SH-SY5Y (cell line): Measurements from ENCODE around the gene HSPB6.

Source experiments
- GATA2 ChIP-seq: IDR thresholded peaks from 2 replicates; pipeline ENCODE4 v1.6.1; 2011; ENCODE audit warnings: mild to moderate bottlenecking, low read depth, low read length
- GATA3 ChIP-seq: IDR thresholded peaks from 2 replicates; pipeline ENCODE4 v1.6.1; 2011; ENCODE audit warnings: low read depth, mild to moderate bottlenecking, low read length, moderate library complexity

Gene HSPB6, protein sequence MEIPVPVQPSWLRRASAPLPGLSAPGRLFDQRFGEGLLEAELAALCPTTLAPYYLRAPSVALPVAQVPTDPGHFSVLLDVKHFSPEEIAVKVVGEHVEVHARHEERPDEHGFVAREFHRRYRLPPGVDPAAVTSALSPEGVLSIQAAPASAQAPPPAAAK

DNA sequence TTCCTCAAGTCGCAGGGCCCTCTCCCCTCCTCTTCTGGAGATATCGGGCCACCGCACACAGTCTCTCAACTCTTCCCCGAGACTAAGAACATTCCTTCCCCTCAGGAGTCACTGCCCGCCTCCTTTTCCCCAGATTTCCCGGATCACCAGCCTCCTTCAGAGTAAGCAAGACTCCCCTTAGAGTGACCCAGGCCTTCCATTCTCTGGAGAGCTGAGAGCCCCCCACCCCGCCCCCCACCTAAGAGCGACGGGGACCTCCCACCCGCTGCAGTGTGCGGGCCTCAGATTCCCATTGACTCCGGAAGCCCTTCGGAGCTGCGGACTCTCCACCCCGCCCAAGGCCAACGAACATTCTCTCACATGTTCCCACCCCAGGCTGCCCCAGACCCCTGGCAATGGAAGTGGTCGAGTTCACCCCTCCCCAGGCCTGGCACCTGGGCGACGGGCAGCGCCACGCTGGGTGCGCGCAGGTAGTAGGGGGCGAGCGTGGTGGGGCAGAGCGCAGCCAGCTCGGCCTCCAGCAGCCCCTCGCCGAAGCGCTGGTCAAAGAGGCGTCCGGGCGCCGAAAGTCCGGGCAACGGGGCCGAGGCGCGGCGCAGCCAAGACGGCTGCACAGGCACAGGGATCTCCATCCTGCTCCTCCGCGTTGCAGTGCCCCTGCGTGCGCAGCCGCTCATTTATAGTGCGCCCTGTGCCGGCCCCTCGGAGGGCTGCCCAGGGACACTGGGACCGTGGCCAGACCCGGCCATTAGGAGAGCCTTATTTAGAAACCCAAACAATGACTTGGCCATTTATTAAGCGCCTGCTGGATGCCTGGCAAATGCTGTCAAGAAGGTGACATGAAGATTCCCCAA is at the start of gene HSPB6:
Gene HSPB6 (minus strand): TSS at position 653 of the 854 bp plus-strand sequence. CDS start 21 bp downstream, at position 632.
- TF ChIP-seq GATA3 (no peak), GATA2 (no peak)

DNA sequence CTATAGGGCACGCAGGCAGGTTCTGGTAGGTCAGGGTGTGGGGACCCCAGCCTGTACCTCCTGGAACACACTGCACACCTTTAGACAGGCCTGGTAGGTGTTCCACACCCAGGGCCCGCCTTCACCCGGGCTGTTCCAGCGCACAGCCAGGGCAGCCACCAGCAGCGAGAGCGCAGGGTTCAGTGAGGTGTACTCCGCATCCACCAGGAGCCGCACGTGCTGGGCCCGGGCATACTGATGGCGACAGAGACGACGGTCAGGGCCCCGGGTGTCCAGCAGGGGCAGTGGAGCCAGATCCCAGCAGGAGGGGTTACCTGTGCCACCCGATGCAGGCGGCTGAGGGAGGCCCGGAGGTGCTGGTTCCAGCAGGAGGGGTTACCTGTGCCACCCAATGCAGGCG is 49.8 kb upstream of the HSPB6 start:
- TF ChIP-seq GATA3 (no peak), GATA2 (no peak)

DNA sequence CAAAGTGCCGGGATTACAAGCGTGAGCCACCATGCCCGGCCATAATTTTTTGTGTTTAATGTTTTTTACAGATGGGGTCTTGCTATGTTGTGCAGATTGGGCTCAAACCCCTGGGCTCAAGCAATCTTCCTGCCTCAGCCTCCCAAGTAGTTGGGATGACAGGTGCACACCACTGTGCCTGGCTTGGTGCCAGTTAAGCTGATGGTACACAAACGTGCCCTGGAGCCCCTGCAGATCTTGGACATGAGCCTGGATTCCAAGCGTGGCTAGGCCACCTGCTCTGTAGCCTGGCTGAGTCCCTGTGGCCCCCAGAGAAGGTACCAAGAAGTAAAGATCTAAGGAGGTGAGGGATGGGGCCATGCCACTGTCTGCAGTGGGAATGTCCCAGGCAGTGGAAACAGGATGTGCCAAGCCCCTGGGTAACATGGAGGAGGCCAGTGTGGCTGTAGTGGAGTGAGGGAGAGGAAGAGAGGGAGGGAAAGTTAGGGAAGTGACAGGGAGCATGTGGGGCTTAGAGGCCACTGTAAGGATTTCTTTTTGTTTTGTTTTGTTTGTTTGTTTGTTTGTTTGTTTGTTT is 48.8 kb upstream of the HSPB6 start:
- TF ChIP-seq GATA2 (no peak), GATA3 (no peak)

- no peak for TF ChIP-seq GATA3
- TF ChIP-seq GATA2: no peak
Measured at GRCh38 chr19:35801828-35802227, 45.0 kb upstream of the HSPB6 start.

GRCh38 chr19:35797663-35798062 is 40.8 kb upstream of the HSPB6 start:
- TF ChIP-seq GATA3: no peak
- no peak for TF ChIP-seq GATA2

GRCh38 chr19:35796645-35797542 is 40.1 kb upstream of the HSPB6 start:
- TF ChIP-seq GATA3: no peak
- TF ChIP-seq GATA2: no peak

- TF ChIP-seq GATA2: no peak
- TF ChIP-seq GATA3: no peak
Measured at GRCh38 chr19:35793381-35794165, 36.7 kb upstream of the HSPB6 start.

DNA sequence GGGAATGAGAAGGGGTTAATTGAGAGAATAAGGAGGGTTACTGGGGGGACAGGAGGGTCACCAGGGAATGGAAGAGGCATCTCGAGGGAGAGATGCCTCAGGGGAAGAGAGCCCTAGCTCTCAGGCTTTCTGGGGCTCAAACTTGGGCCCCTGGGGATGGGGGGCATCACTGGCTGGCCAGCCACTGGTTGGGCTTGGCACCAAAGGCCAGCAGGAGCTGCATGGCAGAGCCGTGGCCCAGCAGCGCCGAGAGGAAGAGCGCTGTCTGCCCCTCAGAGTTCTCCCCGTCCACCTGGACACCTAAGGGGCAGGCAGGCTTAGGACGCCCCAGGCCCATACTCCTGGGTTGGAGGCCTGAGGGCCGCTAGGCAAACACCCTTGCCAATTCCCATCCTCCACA is 36.1 kb upstream of the HSPB6 start:
- no peak for TF ChIP-seq GATA3
- TF ChIP-seq GATA2: no peak

- TF ChIP-seq GATA3 (no peak), GATA2 (no peak)
Measured at GRCh38 chr19:35792312-35792711, 35.5 kb upstream of the HSPB6 start.

GRCh38 chr19:35791814-35792279 is 35.0 kb upstream of the HSPB6 start:
- TF ChIP-seq GATA2: no peak
- TF ChIP-seq GATA3: no peak

- no peak for TF ChIP-seq GATA2
- no peak for TF ChIP-seq GATA3
Measured at GRCh38 chr19:35790981-35791813, 34.4 kb upstream of the HSPB6 start.

DNA sequence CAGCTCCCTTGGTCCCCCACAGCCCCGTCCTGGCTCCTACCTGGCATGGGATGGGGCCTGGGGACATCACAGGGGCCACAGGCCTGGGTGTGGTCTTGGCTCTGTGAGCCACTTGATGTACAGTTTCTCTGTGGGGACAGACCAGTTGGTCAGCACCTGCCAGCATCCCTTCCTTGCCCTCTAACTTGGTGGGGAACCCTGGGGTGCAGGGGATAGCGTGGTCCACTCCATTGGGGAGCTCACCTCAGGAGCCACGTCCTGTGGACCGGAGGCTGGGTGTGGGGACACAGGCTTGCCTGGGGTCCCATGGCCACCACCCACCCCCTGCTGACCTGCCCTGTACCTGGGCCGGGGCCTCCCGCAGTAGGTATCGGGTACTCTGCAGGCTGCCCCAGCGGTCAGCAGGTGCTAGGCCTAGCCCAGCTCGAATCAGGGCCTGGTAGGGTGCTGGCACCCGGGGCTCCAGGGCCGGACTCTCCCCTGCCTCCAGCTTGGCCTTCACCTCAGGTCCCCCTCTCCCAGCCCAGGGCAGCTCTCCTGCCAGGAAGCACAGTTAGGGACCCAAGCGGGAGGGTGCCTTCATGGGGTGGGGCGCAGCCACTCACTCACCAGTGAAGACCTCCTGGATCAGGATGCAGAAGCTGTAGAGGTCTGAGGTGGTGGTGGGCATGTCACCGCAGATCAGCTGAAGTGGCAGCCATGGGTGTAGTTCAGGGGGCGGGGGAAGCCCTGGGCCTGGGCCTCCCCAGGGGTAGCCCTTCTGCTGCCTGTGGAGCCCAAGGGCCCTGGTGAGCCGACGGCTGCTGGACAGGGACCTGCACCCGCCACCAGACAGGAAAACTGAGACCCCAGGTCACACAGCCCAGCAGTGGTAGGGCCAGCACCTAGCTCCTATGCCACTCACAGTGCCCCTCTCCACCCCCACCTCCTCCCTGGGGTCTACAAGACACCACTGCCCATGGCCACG is 33.4 kb upstream of the HSPB6 start:
- TF ChIP-seq GATA2: no peak
- no peak for TF ChIP-seq GATA3
